Lower leg skin (tissue), 3 donors: Measurements from ENCODE around the gene HTATIP2.

Source experiments
- POLR2A ChIP-seq, 2 donors: fragments of 450-650 bp; IDR thresholded peaks; one replicate each; pipeline ENCODE4 v1.6.1; 2016 to 2017; ENCODE audit warnings: antibody characterized with exemption in 2 of 2, mild to moderate bottlenecking in 1 of 2, moderate library complexity in 1 of 2
- TF ChIP-seq, protein P1 (sequence below), 3 donors: fragments of 450-650 bp; IDR thresholded peaks; one replicate each; pipeline ENCODE4 v1.5.1; 2016; ENCODE audit warnings: antibody characterized with exemption in 3 of 3, mild to moderate bottlenecking in 3 of 3, moderate library complexity in 2 of 3

DNA sequence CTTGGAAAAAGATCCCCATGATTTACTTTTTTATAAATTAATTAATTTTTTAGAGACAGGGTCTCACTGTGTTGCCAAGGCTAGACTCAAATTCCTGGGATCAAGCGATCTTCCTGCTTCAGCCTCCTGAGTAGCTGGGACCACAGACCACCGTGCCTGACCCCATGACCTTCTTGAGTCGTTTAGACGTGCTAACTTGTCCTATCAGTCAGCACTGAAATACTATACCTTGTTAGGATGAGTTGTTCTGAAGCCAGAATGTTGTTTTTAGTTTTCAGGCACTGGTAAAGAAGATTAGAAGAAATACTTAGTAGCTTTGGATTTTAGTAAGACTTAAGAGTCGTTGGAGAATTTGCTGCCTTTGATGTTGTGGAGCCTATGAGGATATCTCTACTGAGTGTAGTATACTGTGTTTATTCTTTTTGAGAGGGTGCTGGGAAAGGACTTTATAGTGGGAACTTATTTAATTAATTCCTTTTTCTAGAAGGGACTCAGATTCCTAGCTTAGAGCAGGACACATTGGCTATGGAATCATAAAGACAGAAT, 8.6 kb downstream of the HTATIP2 start:
- TF ChIP-seq, protein P1, sequence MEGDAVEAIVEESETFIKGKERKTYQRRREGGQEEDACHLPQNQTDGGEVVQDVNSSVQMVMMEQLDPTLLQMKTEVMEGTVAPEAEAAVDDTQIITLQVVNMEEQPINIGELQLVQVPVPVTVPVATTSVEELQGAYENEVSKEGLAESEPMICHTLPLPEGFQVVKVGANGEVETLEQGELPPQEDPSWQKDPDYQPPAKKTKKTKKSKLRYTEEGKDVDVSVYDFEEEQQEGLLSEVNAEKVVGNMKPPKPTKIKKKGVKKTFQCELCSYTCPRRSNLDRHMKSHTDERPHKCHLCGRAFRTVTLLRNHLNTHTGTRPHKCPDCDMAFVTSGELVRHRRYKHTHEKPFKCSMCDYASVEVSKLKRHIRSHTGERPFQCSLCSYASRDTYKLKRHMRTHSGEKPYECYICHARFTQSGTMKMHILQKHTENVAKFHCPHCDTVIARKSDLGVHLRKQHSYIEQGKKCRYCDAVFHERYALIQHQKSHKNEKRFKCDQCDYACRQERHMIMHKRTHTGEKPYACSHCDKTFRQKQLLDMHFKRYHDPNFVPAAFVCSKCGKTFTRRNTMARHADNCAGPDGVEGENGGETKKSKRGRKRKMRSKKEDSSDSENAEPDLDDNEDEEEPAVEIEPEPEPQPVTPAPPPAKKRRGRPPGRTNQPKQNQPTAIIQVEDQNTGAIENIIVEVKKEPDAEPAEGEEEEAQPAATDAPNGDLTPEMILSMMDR (IDR thresholded peaks at IDR 0.05): no peak
- TF ChIP-seq POLR2A (IDR thresholded peaks at IDR 0.05): no peak
